H1 (cell line): Measurements from ENCODE around the gene GANAB. TPM values are rescaled to one million over a fixed set of nuclear protein-coding genes. Genes with fewer than 3 reads are reported as not detected.

Experiments
- CEBPB ChIP-seq: IDR thresholded peaks from 2 replicates; pipeline ENCODE4 v1.6.1; 2012; ENCODE audit warnings: low read depth, low read length
- CHD7 ChIP-seq: fragments of 300-600 bp; sonication (generic); IDR thresholded peaks from 2 replicates; pipeline ENCODE4 v1.7.1; 2012; ENCODE audit warnings: low read length, moderate library complexity, mild to moderate bottlenecking, inconsistent platforms; ENCODE audit not compliant: insufficient replicate concordance
- HDAC6 ChIP-seq: IDR thresholded peaks from one replicate; pipeline ENCODE4 v1.7.1; 2012; ENCODE audit warnings: low read depth, mild to moderate bottlenecking, inconsistent platforms, low read length, moderate library complexity
- JUN ChIP-seq: IDR thresholded peaks from 2 replicates; pipeline ENCODE4 v1.6.1; 2011; ENCODE audit warnings: low read depth, mild to moderate bottlenecking, improper control_type of control experiment, low read length
- SAP30 ChIP-seq: fragments of 300-600 bp; sonication (generic); IDR thresholded peaks from 2 replicates; pipeline ENCODE4 v1.7.1; 2012; ENCODE audit warnings: low read length, moderate library complexity, mild to moderate bottlenecking, inconsistent platforms; ENCODE audit not compliant: insufficient read depth, insufficient replicate concordance
- SUZ12 ChIP-seq: fragments of 200-600 bp; sonication (generic); IDR thresholded peaks from 2 replicates; pipeline ENCODE4 v1.6.1; 2012; ENCODE audit warnings: mild to moderate bottlenecking, inconsistent platforms, low read length, moderate library complexity, mixed read lengths
- polyA plus RNA-seq, 7 experiments: library from polyadenylated mRNA; depleted of rRNA in 3 of 7; stranded (reverse) in 5 of 7; unstranded in 2 of 7; fragments of >200 nt in 5 of 7; fragments of 200-250 nt in 2 of 7; gene quantifications; 1 replicate in 5 of 7; 2 replicates in 1 of 7; 4 replicates in 1 of 7; pipeline versions ENCODE4 v1.2.1 to v1.2.3, GENCODE V29; 2011 to 2013; ENCODE audit warnings: missing spikeins in 2 of 7, mixed read lengths in 2 of 7
- total RNA-seq: library from RNA; stranded (reverse); fragmentation: NEBNext Ultra II Directional; extraction: Animal tissue kit (Norgen Biotek cat#: 25700); gene quantifications from 2 replicates; pipeline ENCODE4 v1.2.1, GENCODE V29; 2021

Gene GANAB
- total and polyA plus RNA-seq, 2 of the 8 experiments (the other 6 are each of a cell fraction or from before 2014, with no cell fraction given) = 289 to 330 TPM

- TF ChIP-seq CHD7 (no peak), SAP30 (no peak), SUZ12 (no peak), JUN (no peak), HDAC6 (no peak), CEBPB (no peak)
These were observed 43.2 kb upstream of the GANAB start, which contains the start of gene LRRN4CL (continued) for GRCh38 chr11:62689421-62690183.
